DOHH2 (cell line): ENCODE results near the gene CAMKK1.

Experiments used
- H3F3A ChIP-seq: fragments of 200-600 bp; sonication (generic), shearing (Covaris generic); 2 replicates; pipeline ENCODE4 v1.6.0; 2016; ENCODE audit warnings: antibody characterized with exemption, mild to moderate bottlenecking; ENCODE audit not compliant: control insufficient read depth, insufficient read depth
- H3K27ac ChIP-seq: fragments of 200-600 bp; sonication (generic); 2 replicates; pipeline ENCODE4 v1.5.1; 2014; ENCODE audit warnings: low read depth, mild to moderate bottlenecking, low read length, moderate library complexity
- H3K27me3 ChIP-seq: fragments of 200-600 bp; sonication (generic); 2 replicates; pipeline ENCODE4 v1.6.1; 2014; ENCODE audit warnings: mild to moderate bottlenecking, low read length, mixed read lengths; ENCODE audit not compliant: control insufficient read depth
- H3K36me3 ChIP-seq: fragments of 200-600 bp; sonication (generic); 2 replicates; pipeline ENCODE4 v1.6.1; 2014; ENCODE audit warnings: mild to moderate bottlenecking, low read length, moderate library complexity, mixed read lengths; ENCODE audit not compliant: control insufficient read depth
- H3K4me1 ChIP-seq: fragments of 200-600 bp; sonication (generic); 2 replicates; pipeline ENCODE4 v1.6.1; 2014; ENCODE audit warnings: mild to moderate bottlenecking, low read length, mixed read lengths; ENCODE audit not compliant: control insufficient read depth
- H3K4me2 ChIP-seq: fragments of 200-600 bp; sonication (generic); 2 replicates; pipeline ENCODE4 v1.6.0; 2014; ENCODE audit warnings: mild to moderate bottlenecking, low read length, moderate library complexity
- H3K4me3 ChIP-seq: fragments of 200-600 bp; sonication (generic); 2 replicates; pipeline ENCODE4 v1.5.1; 2014; ENCODE audit warnings: mild to moderate bottlenecking, low read length, mixed read lengths
- H3K79me2 ChIP-seq: fragments of 200-600 bp; sonication (generic); 2 replicates; pipeline ENCODE4 v1.6.1; 2014; ENCODE audit warnings: mild to moderate bottlenecking, low read length, mixed read lengths; ENCODE audit not compliant: control insufficient read depth
- H3K9me2 ChIP-seq: fragments of 200-600 bp; sonication (generic); replicated peaks from 2 replicates; pipeline ENCODE4 v1.6.1; 2014; ENCODE audit warnings: mild to moderate bottlenecking, low read length, mixed read lengths; ENCODE audit not compliant: control insufficient read depth
- H3K9me3 ChIP-seq: fragments of 200-600 bp; sonication (generic); 2 replicates; pipeline ENCODE4 v1.6.1; 2014; ENCODE audit warnings: antibody characterized with exemption, low read length, mixed read lengths; ENCODE audit not compliant: control insufficient read depth, insufficient read depth
- H4K20me1 ChIP-seq: fragments of 200-600 bp; sonication (generic); 2 replicates; pipeline ENCODE4 v1.6.0; 2014; ENCODE audit warnings: low read depth, mild to moderate bottlenecking, antibody characterized with exemption, low read length, moderate library complexity; ENCODE audit not compliant: control insufficient read depth, insufficient read depth
- EZH2phosphoT487 ChIP-seq: fragments of 200-600 bp; sonication (generic); IDR thresholded peaks from 2 replicates; pipeline ENCODE4 v1.6.1; 2017; ENCODE audit warnings: borderline replicate concordance, mild to moderate bottlenecking, antibody characterized with exemption, low read length, moderate library complexity, mixed read lengths
- TF ChIP-seq, protein P1 (sequence below): fragments of 200-600 bp; sonication (generic); IDR thresholded peaks from one replicate; pipeline ENCODE4 v1.5.1; 2014; ENCODE audit warnings: antibody characterized with exemption, mild to moderate bottlenecking, low read depth, low read length; ENCODE audit not compliant: poor library complexity, severe bottlenecking

The CAMKK1 gene

DNA sequence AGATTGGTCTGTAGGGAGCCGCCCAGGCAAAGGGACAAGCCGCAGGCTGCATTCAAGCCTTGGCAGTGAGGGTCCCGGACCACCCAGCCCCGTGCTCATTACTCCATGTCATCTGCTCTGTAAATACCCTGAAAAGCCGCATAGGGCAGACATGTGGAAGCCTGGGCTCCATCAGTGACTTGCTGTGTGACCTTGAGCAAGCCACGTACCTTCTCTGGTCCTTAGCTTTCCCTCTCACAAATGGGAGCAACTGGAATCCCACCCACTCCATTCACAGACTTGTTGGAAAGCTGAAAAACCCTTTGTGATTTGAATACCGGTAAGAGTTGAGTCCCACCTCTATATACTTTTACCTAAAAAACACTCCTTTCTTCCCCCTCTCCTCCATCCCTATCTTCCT, 11.9 kb downstream of the CAMKK1 start:
- no peak for TF ChIP-seq EZH2phosphoT487
- TF ChIP-seq, protein P1, sequence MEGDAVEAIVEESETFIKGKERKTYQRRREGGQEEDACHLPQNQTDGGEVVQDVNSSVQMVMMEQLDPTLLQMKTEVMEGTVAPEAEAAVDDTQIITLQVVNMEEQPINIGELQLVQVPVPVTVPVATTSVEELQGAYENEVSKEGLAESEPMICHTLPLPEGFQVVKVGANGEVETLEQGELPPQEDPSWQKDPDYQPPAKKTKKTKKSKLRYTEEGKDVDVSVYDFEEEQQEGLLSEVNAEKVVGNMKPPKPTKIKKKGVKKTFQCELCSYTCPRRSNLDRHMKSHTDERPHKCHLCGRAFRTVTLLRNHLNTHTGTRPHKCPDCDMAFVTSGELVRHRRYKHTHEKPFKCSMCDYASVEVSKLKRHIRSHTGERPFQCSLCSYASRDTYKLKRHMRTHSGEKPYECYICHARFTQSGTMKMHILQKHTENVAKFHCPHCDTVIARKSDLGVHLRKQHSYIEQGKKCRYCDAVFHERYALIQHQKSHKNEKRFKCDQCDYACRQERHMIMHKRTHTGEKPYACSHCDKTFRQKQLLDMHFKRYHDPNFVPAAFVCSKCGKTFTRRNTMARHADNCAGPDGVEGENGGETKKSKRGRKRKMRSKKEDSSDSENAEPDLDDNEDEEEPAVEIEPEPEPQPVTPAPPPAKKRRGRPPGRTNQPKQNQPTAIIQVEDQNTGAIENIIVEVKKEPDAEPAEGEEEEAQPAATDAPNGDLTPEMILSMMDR: no peak
- no peak overlapping the region for H3K27ac ChIP-seq

DNA sequence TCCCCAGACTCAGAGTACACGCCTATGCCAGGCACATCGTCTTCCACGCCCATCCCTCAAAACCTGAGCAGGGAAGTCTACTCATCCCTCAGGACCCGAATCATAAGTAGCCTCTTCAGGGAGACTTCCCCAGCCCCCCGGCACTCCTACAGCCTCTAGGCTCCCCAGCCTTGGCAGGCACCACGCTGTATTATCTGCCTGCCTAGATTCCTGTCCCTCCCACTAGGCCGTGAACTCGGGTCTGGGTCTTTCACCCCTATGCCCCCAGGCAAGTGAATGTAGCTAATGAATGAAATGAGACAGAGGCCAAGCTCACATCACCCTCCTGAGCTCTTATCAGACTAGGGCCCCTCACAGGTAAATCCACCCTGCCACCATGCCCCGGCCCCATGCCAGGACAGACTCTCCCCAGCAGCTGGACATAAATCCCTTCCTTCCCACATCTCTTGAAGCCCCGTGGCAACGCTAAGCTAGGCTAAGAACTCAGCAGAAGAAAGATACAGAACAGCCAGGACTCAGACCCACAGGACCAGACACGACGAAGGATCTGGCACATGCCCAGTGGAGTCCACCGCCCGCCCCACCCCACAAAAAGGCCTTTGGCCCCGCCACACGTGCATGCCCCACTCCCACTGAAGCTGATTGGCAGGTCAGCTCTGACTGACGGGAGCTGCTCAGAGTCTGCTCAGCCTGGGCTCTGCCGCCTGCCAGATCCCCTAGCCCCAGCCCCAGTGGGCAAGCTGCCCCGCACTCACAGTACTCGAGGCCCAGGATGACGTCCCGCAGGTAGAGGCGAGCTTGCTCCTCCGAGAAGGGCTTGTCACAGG, 13.0 kb downstream of the CAMKK1 start:
- no peak overlapping the region for H3K27ac ChIP-seq
- no peaks in the 10 kb centered on the region for H3K79me2 ChIP-seq
- no peaks in the 10 kb centered on the region for H3K4me1 ChIP-seq
- H3K9me3 ChIP-seq: no peaks in the 10 kb centered on the region
- H4K20me1 ChIP-seq: no peaks in the 10 kb centered on the region
- H3K4me2 ChIP-seq: no peak overlapping the region
- no peaks in the 10 kb centered on the region for H3K36me3 ChIP-seq
- TF ChIP-seq EZH2phosphoT487: no peak
- TF ChIP-seq, protein P1: no peak
- no peaks in the 10 kb centered on the region for H3F3A ChIP-seq
- H3K4me3 ChIP-seq: no peak overlapping the region
- no peaks in the 10 kb centered on the region for H3K9me2 ChIP-seq
- H3K27me3 ChIP-seq: no peaks in the 10 kb centered on the region

More for the DNA sequence above, 11.9 kb downstream of the CAMKK1 start:
- no peaks in the 10 kb centered on the region for H3K9me3 ChIP-seq
- no peaks in the 10 kb centered on the region for H3F3A ChIP-seq
- H3K4me1 ChIP-seq: no peaks in the 10 kb centered on the region
- H3K79me2 ChIP-seq: no peaks in the 10 kb centered on the region
- H4K20me1 ChIP-seq: no peaks in the 10 kb centered on the region
- no peak overlapping the region for H3K4me2 ChIP-seq
- H3K27me3 ChIP-seq: no peaks in the 10 kb centered on the region
- H3K4me3 ChIP-seq: no peak overlapping the region
- no peaks in the 10 kb centered on the region for H3K36me3 ChIP-seq
- H3K9me2 ChIP-seq: no peaks in the 10 kb centered on the region

DNA sequence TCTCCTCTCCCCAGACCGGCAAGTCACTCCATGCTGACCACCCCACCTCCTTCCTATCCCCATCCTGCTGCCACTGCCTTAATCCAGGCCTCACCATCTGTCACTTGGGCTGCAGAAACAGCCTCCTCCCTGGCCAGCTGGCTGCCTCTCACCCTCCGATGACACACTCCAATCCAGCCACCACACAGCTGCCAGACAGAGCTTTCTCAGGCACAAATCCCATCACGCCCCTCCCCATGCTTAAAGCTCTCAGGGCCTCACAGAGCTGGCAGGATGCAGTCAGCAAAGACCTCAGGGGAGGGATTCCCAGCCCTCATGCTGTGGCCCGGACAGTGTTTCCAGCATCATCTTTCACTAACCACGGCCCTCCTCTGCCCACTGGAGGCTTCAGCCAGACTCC, 13.7 kb downstream of the CAMKK1 start:
- no peak overlapping the region for H3K4me2 ChIP-seq
- no peaks in the 10 kb centered on the region for H3K4me1 ChIP-seq
- no peak overlapping the region for H3K27ac ChIP-seq
- H3K27me3 ChIP-seq: no peaks in the 10 kb centered on the region
- H3K36me3 ChIP-seq: no peaks in the 10 kb centered on the region
- H3F3A ChIP-seq: no peaks in the 10 kb centered on the region
- no peak overlapping the region for H3K4me3 ChIP-seq
- H3K9me2 ChIP-seq: no peaks in the 10 kb centered on the region
- TF ChIP-seq, protein P1: no peak
- TF ChIP-seq EZH2phosphoT487: no peak
- no peaks in the 10 kb centered on the region for H3K9me3 ChIP-seq
- H4K20me1 ChIP-seq: no peaks in the 10 kb centered on the region
- H3K79me2 ChIP-seq: no peaks in the 10 kb centered on the region
